Heart left ventricle (tissue), 16 donors: ENCODE data around the gene TMEM266. TPM values are rescaled to one million over a fixed set of nuclear protein-coding genes. Genes with fewer than 3 reads are reported as not detected.

Experiments used
- ATAC-seq, 4 donors: fragments of 200-7000 bp; cut with Tn5 transposase; one replicate each; pipeline ENCODE4 v1.9.1; 2020 to 2022; ENCODE audit warnings: moderate library complexity in 4 of 4, mild to moderate bottlenecking in 3 of 4, moderate number of reproducible peaks in 1 of 4
- DNase-seq, 5 donors: peaks; one replicate each; pipeline ENCODE4 v3.0.0-alpha.2; 2020
- H3K27ac ChIP-seq, 12 donors: fragments of 200-600 bp; sonication (generic) in 4 of 12; one replicate each; pipeline versions ENCODE4 v1.5.0 to v1.8.0; 2016 to 2022; ENCODE audit warnings: mild to moderate bottlenecking in 2 of 12
- H3K27me3 ChIP-seq, 9 donors: fragments of 200-600 bp; sonication (generic) in 2 of 9; one replicate each; pipeline versions ENCODE4 v1.5.1 to v1.8.0; 2016 to 2022; ENCODE audit warnings: mild to moderate bottlenecking in 3 of 9
- H3K36me3 ChIP-seq, 9 donors: fragments of 200-600 bp; sonication (generic) in 2 of 9; one replicate each; pipeline versions ENCODE4 v1.5.0 to v1.8.0; 2018 to 2022; ENCODE audit warnings: mild to moderate bottlenecking in 2 of 9
- H3K4me1 ChIP-seq, 12 donors: fragments of 200-600 bp; sonication (generic) in 4 of 12; one replicate each; pipeline versions ENCODE4 v1.5.0 to v1.8.0; 2016 to 2022; ENCODE audit warnings: mild to moderate bottlenecking in 3 of 12
- H3K4me3 ChIP-seq, 12 donors: fragments of 200-600 bp; sonication (generic) in 4 of 12; one replicate each; pipeline versions ENCODE4 v1.5.0 to v1.8.0; 2017 to 2022; ENCODE audit warnings: mild to moderate bottlenecking in 9 of 12, moderate library complexity in 4 of 12
- H3K9me3 ChIP-seq, 12 donors: fragments of 200-600 bp; sonication (generic) in 4 of 12; one replicate each; pipeline versions ENCODE4 v1.5.0 to v1.8.0; 2016 to 2022; ENCODE audit warnings: mild to moderate bottlenecking in 1 of 12
- POLR2A ChIP-seq, 2 donors: fragments of 450-650 bp; IDR thresholded peaks; one replicate each; pipeline ENCODE4 v1.6.1; 2017; ENCODE audit warnings: antibody characterized with exemption in 2 of 2, mild to moderate bottlenecking in 2 of 2, moderate library complexity in 2 of 2
- WGBS, 4 donors: extraction: QIAGEN DNeasy Blood & Tissue Kit in 2 of 4; methylation state at CpG; one replicate each; pipeline versions ENCODE4 v1.1.5 to v1.1.7; 2013 to 2018; 5-methylcytosine and 5-hydroxymethylcytosine counted together
- intact Hi-C, 10 donors: fragments of 100-400 bp; cut with DNase I; formaldehyde crosslinking; loops; one replicate each; pipeline versions ENCODE4 v1.11.1 to v1.14.2; 2022
- polyA plus RNA-seq, 2 donors: library from polyadenylated mRNA; stranded (reverse); fragments of 200-250 nt; gene quantifications; one replicate each; pipeline ENCODE4 v1.2.3, GENCODE V29; 2013
- total RNA-seq, 9 donors: library from RNA; depleted of rRNA in 2 of 9; stranded (reverse); fragments of >200 nt in 2 of 9; fragmentation: NEBNext Ultra II Directional in 3 of 9; extraction: Animal tissue kit (Norgen Biotek cat#: 25700) in 3 of 9; gene quantifications; one replicate each; pipeline versions ENCODE4 v1.1.0 to v1.2.4, GENCODE V29; 2016 to 2023
- TF ChIP-seq, protein P1 (sequence below), 12 donors: fragments of 200-600 bp; sonication (generic) in 4 of 12; IDR thresholded peaks; one replicate each; pipeline versions ENCODE4 v1.5.0 to v1.8.0; 2018 to 2022; ENCODE audit warnings: antibody characterized with exemption in 12 of 12, mild to moderate bottlenecking in 5 of 12
- donor health status: ischemic (EF 13 %, LVEDD 7.1; RV severe dilation, severe dysfunction).
- donor health status: healthy with polysubstance abuse.
- donor health status: DM: no; HTN: yes; CAD: no.
- donor health status: DM: no; HTN: no; CAD: no.
- donor health status: ischemic (EF 25% LVEDD 6.9; RV normal size, moderate dysfunction).
- donor health status: ischemic (EF 25% LVEDD 5.7; RV mildly dilated, moderate dysfunction).
- donor health status: healthy.
- donor health status: DM: yes; HTN: yes; CAD: no.
- donor health status: ischemic (EF 35%, LVEDD 5.7; RV mildly dilated, moderate dysfunction).
- donor health status: nonischemic (EF 11% LVEDD 7.7; RV severe dilation, severe dysfunction).
- donor health status: DM: yes; HTN: yes; CAD: no.
- donor health status: PGD.
- donor health status: ischemic (EF 29% LVEDD 5.4; RV normal size, mild dysfunction).
- donor health status: nonischemic (EF 23%, LVEDD 6.1; RV moderate dilation, normal function).

The TMEM266 gene
- total and polyA plus RNA-seq, 11 donors = 0.03 to 0.38 (median 0.28) TPM; not detected in 6

DNA sequence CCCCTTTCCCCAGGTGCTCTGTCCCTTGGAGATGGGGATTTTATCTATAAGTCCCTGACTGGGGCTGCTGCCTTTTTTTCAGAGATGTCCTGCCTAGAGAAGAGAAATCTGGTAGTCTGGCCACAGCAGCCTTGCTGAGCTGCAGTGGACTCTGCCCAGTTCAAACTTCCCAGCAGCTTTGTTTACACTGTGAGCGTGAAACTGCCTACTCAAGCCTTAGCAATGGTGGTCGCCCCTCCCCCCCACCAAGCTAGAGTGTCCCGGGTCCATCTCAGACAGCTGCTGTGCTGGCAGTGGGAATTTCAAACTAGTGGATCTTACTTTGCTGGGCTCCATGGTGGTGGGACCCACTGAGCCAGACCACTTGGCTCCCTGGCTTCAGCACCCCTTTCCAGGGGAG lies 38.9 kb downstream of the TMEM266 start:
- WGBS, 4 donors = 45 to 67% (median 55%) methylated on average over 1 to 3 of the region's 3 CpGs
- no peak for ATAC-seq
- Histone ChIP-seq H3K9me3 (no peaks in the 10 kb centered on the region), H3K27me3 (peaks cover 0 to 37% (median 4%) of the 10 kb centered on the region in 9 donors), H3K27ac (no peak overlapping the region), H3K4me3 (no peak overlapping the region), H3K36me3 (no peaks in the 10 kb centered on the region), H3K4me1 (no peaks in the 10 kb centered on the region)
- intact Hi-C loops = no loop called here
- TF ChIP-seq, protein P1, sequence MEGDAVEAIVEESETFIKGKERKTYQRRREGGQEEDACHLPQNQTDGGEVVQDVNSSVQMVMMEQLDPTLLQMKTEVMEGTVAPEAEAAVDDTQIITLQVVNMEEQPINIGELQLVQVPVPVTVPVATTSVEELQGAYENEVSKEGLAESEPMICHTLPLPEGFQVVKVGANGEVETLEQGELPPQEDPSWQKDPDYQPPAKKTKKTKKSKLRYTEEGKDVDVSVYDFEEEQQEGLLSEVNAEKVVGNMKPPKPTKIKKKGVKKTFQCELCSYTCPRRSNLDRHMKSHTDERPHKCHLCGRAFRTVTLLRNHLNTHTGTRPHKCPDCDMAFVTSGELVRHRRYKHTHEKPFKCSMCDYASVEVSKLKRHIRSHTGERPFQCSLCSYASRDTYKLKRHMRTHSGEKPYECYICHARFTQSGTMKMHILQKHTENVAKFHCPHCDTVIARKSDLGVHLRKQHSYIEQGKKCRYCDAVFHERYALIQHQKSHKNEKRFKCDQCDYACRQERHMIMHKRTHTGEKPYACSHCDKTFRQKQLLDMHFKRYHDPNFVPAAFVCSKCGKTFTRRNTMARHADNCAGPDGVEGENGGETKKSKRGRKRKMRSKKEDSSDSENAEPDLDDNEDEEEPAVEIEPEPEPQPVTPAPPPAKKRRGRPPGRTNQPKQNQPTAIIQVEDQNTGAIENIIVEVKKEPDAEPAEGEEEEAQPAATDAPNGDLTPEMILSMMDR (IDR thresholded peaks at IDR 0.05) = no peak
- no peak for TF ChIP-seq POLR2A (IDR thresholded peaks at IDR 0.05)
- DNase-seq = no peak

DNA sequence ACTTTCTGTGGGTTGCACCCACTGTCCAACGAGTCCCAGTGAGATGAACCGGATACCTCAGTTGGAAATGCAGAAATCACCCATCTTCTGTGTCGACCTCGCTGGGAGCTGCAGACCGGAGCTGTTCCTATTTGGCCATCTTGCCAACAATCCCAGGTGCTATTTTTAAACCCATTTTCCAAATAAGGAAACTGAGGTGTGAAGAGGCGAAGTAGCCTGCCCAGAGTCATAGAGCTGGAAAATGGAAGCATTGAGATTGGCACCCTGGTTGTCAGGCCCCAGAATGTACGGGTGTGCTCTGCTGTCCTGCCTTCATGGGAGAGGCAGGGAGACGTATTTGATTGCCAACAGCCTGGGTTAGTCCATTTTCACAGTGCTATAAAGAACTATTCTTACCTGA lies 39.6 kb downstream of the TMEM266 start:
- Histone ChIP-seq H3K4me3 (no peak overlapping the region), H3K27ac (no peak overlapping the region), H3K36me3 (no peaks in the 10 kb centered on the region), H3K9me3 (no peaks in the 10 kb centered on the region), H3K27me3 (peaks cover 0 to 40% (median 4%) of the 10 kb centered on the region in 9 donors), H3K4me1 (no peaks in the 10 kb centered on the region)
- DNase-seq (no peak), ATAC-seq (no peak)
- TF ChIP-seq, protein P1 (IDR thresholded peaks at IDR 0.05) = no peak
- TF ChIP-seq POLR2A (IDR thresholded peaks at IDR 0.05) = no peak
- 64 to 73% (median 69%) methylated on average over 8 of the region's 8 CpGs for WGBS, 4 donors
- intact Hi-C loops = no loop called here

DNA sequence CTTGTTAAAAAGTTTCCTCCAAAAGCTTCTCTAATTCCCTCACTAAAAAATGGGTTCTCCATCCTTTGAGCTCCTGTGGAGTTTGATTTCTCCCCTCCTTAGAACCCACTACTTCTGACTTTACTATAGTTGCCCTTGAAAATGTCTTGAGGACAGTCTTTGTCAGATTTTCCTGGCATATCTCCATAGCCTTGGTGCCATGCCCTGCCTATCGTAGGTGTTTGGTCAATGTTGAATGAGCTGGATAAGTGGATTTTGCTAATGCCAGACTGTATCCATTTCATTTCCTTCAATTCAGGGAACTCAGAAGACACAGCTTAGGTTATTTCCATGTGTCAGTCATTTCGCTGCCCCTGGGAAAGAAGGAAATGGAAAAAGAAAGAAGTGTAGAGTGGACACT lies 40.6 kb downstream of the TMEM266 start:
- Histone ChIP-seq H3K27me3 (peaks cover 0 to 40% (median 4%) of the 10 kb centered on the region in 9 donors), H3K36me3 (no peaks in the 10 kb centered on the region), H3K4me3 (no peak overlapping the region), H3K9me3 (no peaks in the 10 kb centered on the region), H3K4me1 (no peaks in the 10 kb centered on the region), H3K27ac (no peak overlapping the region)
- 76 to 88% (median 79%) methylated on average over 2 of the region's 2 CpGs for WGBS, 4 donors
- no peak for DNase-seq
- TF ChIP-seq POLR2A (IDR thresholded peaks at IDR 0.05) = no peak
- TF ChIP-seq, protein P1 (IDR thresholded peaks at IDR 0.05) = no peak
- intact Hi-C loops = no loop called here
- no peak for ATAC-seq

DNA sequence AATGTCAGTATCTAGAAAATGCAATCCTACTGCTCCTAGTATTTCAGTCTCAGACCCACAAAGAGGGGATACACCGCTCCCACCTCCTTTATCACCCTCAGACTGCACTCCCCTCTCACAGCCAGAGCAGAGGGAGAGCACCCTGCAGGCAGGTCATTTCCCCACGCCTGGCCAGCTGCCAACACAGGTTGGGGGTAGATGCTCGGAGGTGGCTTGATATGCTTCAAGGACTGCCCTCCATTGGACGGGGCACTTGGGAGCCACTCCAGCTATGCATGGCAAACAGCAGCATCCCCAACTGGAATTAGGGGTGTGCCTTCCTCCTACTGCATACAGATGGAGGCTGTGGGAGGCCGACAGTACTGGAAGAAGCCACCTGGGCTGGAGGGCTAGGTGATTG lies 41.9 kb downstream of the TMEM266 start:
- no peaks in the 10 kb centered on the region for H3K9me3 ChIP-seq
- DNase-seq (no peak), ATAC-seq (no peak)
- TF ChIP-seq, protein P1 (IDR thresholded peaks at IDR 0.05) = no peak
- no peak for TF ChIP-seq POLR2A (IDR thresholded peaks at IDR 0.05)
- peaks cover 0 to 40% (median 4%) of the 10 kb centered on the region in 9 donors for H3K27me3 ChIP-seq
- no peak overlapping the region for H3K4me3 ChIP-seq
- no peak overlapping the region for H3K27ac ChIP-seq
- intact Hi-C loops = no loop called here
- 72 to 88% (median 77%) methylated on average over 5 of the region's 5 CpGs for WGBS, 4 donors
- H3K4me1 ChIP-seq = no peaks in the 10 kb centered on the region
- H3K36me3 ChIP-seq = no peaks in the 10 kb centered on the region
